Fibroblast of lung (primary cell): Measurements from ENCODE around the gene CRLF1. TPM values are rescaled to one million over a fixed set of nuclear protein-coding genes. Genes with fewer than 3 reads are reported as not detected.

ENCODE experiments used
- DNase-seq, 2 donors: peaks; one replicate each; pipeline versions ENCODE4 v3.0.0 to v3.0.0-alpha.2; 2010; ENCODE audit warnings: low read depth in 2 of 2
- H2AFZ ChIP-seq: 2 replicates; pipeline ENCODE4 v1.5.1; 2012; ENCODE audit warnings: low read length, control low read depth, inconsistent platforms
- H3K27ac ChIP-seq: 2 replicates; pipeline ENCODE4 v1.5.1; 2011; ENCODE audit warnings: low read length, control low read depth; ENCODE audit not compliant: insufficient read depth
- H3K27me3 ChIP-seq: 2 replicates; pipeline ENCODE4 v1.5.1; 2011; ENCODE audit warnings: mild to moderate bottlenecking, low read length; ENCODE audit not compliant: control insufficient read depth, insufficient read depth
- H3K36me3 ChIP-seq: 2 replicates; pipeline ENCODE4 v1.5.1; 2011; ENCODE audit warnings: low read length; ENCODE audit not compliant: control insufficient read depth, insufficient read depth
- H3K4me1 ChIP-seq: 2 replicates; pipeline ENCODE4 v1.5.1; 2011; ENCODE audit warnings: low read length; ENCODE audit not compliant: control insufficient read depth, insufficient read depth; ENCODE audit errors: extremely low read depth
- H3K4me2 ChIP-seq: 2 replicates; pipeline ENCODE4 v1.5.1; 2011; ENCODE audit warnings: low read length, control low read depth; ENCODE audit not compliant: insufficient read depth; ENCODE audit errors: extremely low read depth
- H3K4me3 ChIP-seq, 4 experiments: fragments of 200-600 bp in 1 of 4; sonication (generic) in 1 of 4; replicated peaks in 1 of 4; 2 replicates each; pipeline ENCODE4 v1.5.1; 2011 to 2016; ENCODE audit warnings: low read length in 4 of 4, low read depth in 3 of 4, mild to moderate bottlenecking in 3 of 4, control low read depth in 2 of 4, inconsistent platforms in 1 of 4, mixed read lengths in 1 of 4; ENCODE audit not compliant: insufficient read depth in 1 of 4; ENCODE audit errors: control extremely low read depth in 1 of 4
- H3K79me2 ChIP-seq: 2 replicates; pipeline ENCODE4 v1.5.1; 2012; ENCODE audit warnings: mild to moderate bottlenecking, low read length, inconsistent platforms; ENCODE audit not compliant: control insufficient read depth, insufficient read depth
- H3K9ac ChIP-seq: 2 replicates; pipeline ENCODE4 v1.5.1; 2011; ENCODE audit warnings: mild to moderate bottlenecking, low read length, control low read depth; ENCODE audit not compliant: insufficient read depth
- H3K9me3 ChIP-seq: 2 replicates; pipeline ENCODE4 v1.5.1; 2012; ENCODE audit warnings: low read depth, low read length; ENCODE audit not compliant: control insufficient read depth, insufficient read depth
- H4K20me1 ChIP-seq: 2 replicates; pipeline ENCODE4 v1.5.1; 2011; ENCODE audit warnings: low read length; ENCODE audit not compliant: control insufficient read depth, insufficient read depth; ENCODE audit errors: extremely low read depth
- CTCF ChIP-seq, 2 donors: IDR thresholded peaks in 1 of 2; conservative IDR thresholded peaks in 1 of 2; 1 replicate in 1 of 2; 2 replicates in 1 of 2; pipeline ENCODE4 v1.5.1; 2011 to 2012; ENCODE audit warnings: low read length in 2 of 2, control low read depth in 1 of 2, inconsistent platforms in 1 of 2, low read depth in 1 of 2, mild to moderate bottlenecking in 1 of 2
- EZH2 ChIP-seq: IDR thresholded peaks from 2 replicates; pipeline ENCODE4 v1.5.1; 2012; ENCODE audit warnings: low read length, control low read depth, mild to moderate bottlenecking; ENCODE audit errors: missing control alignments
- polyA plus RNA-seq, 2 donors: library from polyadenylated mRNA; depleted of rRNA in 1 of 2; stranded (reverse) in 1 of 2; unstranded in 1 of 2; fragments of >200 nt; gene quantifications; 2 replicates each; pipeline ENCODE4 v1.2.1, GENCODE V29; 2011 to 2012; ENCODE audit warnings: missing spikeins in 1 of 2
- total RNA-seq: library from RNA; depleted of rRNA; stranded (reverse); fragments of >200 nt; gene quantifications from 2 replicates; pipeline ENCODE4 v1.2.1, GENCODE V29; 2014

CRLF1 gene
- total and polyA plus RNA-seq, 2 donors (not counting 1 experiment from before 2014, with no cell fraction given): 2.2 to 2.5 TPM

GRCh38 chr19:18633321-18633720 is 26.7 kb upstream of the CRLF1 start:
- H3K27me3 ChIP-seq: peaks cover 2% of the 10 kb centered on the region
- no peak overlapping the region for H3K9ac ChIP-seq
- no peak overlapping the region for H3K27ac ChIP-seq
- H3K4me3 ChIP-seq: no peak overlapping the region
- H4K20me1 ChIP-seq: no peaks in the 10 kb centered on the region
- no peak overlapping the region for H3K4me2 ChIP-seq
- no peak for TF ChIP-seq EZH2
- no peak for TF ChIP-seq CTCF (conservative IDR thresholded peaks at IDR 0.05 in 1 of 2, IDR thresholded peaks at IDR 0.05 in 1 of 2; ENCODE audit: low read depth in 1 of 2, low read length in 2 of 2)
- no peak overlapping the region for H2AFZ ChIP-seq
- H3K4me1 ChIP-seq: peaks cover 6% of the 10 kb centered on the region
- DNase-seq: no peak
- no peaks in the 10 kb centered on the region for H3K9me3 ChIP-seq
- H3K79me2 ChIP-seq: no peaks in the 10 kb centered on the region
- no peaks in the 10 kb centered on the region for H3K36me3 ChIP-seq

GRCh38 chr19:18629166-18630088 is 22.8 kb upstream of the CRLF1 start:
- Histone ChIP-seq H3K4me3 (no peak overlapping the region), H3K27me3 (peaks cover 2% of the 10 kb centered on the region), H4K20me1 (no peaks in the 10 kb centered on the region), H3K4me2 (no peak overlapping the region), H3K79me2 (no peaks in the 10 kb centered on the region), H3K36me3 (no peaks in the 10 kb centered on the region), H3K9ac (no peak overlapping the region), H3K4me1 (no peaks in the 10 kb centered on the region), H3K27ac (no peak overlapping the region), H2AFZ (no peak overlapping the region), H3K9me3 (no peaks in the 10 kb centered on the region)
- DNase-seq: peak in 1 of 2 donors; percentile 62
- no peak for TF ChIP-seq CTCF (conservative IDR thresholded peaks at IDR 0.05 in 1 of 2, IDR thresholded peaks at IDR 0.05 in 1 of 2; ENCODE audit: low read depth in 1 of 2, low read length in 2 of 2)
- no peak for TF ChIP-seq EZH2

- H3K79me2 ChIP-seq: no peaks in the 10 kb centered on the region
- TF ChIP-seq CTCF (conservative IDR thresholded peaks at IDR 0.05 in 1 of 2, IDR thresholded peaks at IDR 0.05 in 1 of 2; ENCODE audit: low read depth in 1 of 2, low read length in 2 of 2): no peak
- no peak for TF ChIP-seq EZH2
- DNase-seq: no peak
- no peak overlapping the region for H3K4me2 ChIP-seq
- H3K4me1 ChIP-seq: no peaks in the 10 kb centered on the region
- H2AFZ ChIP-seq: no peak overlapping the region
- H3K9me3 ChIP-seq: no peaks in the 10 kb centered on the region
- no peak overlapping the region for H3K9ac ChIP-seq
- H3K27me3 ChIP-seq: peaks cover 2% of the 10 kb centered on the region
- H3K36me3 ChIP-seq: no peaks in the 10 kb centered on the region
- H3K27ac ChIP-seq: no peak overlapping the region
- H4K20me1 ChIP-seq: no peaks in the 10 kb centered on the region
- H3K4me3 ChIP-seq: no peak overlapping the region
Observed at GRCh38 chr19:18626906-18627305, 20.3 kb upstream of the CRLF1 start.
